Astrocyte of the spinal cord (primary cell): ENCODE measurements around the gene QRICH2.
"Not testable (repeated sequence)": the region's sequence is repeated elsewhere in the genome, so short reads cannot be mapped to it uniquely, and the experiment has no call there.

ENCODE experiments used
- DNase-seq: peaks from one replicate; pipeline ENCODE4 v3.0.0; 2011; ENCODE audit warnings: low read depth, low spot score
- H3K4me3 ChIP-seq: 2 replicates; pipeline ENCODE4 v1.5.1; 2011; ENCODE audit warnings: low read depth, mild to moderate bottlenecking, low read length, moderate library complexity
- CTCF ChIP-seq: IDR thresholded peaks from 2 replicates; pipeline ENCODE4 v1.5.1; 2012; ENCODE audit warnings: low read depth, mild to moderate bottlenecking, low read length, inconsistent platforms
- in situ Hi-C: cut with HindIII; loops from 2 replicates; pipeline ENCODE4 v1.10.0; 2017; ENCODE audit warnings: low sequenced_read_pairs

The QRICH2 gene

GRCh38 chr17:76271669-76272540 lies 36.2 kb downstream of the QRICH2 start:
- H3K4me3 ChIP-seq, result no peak overlapping the region
- DNase-seq, result no peak
- in situ Hi-C loops, result no loop called here
- TF ChIP-seq CTCF, result no peak

- H3K4me3 ChIP-seq, result no peak overlapping the region
Observed at GRCh38 chr17:76270770-76271668, 37.1 kb downstream of the QRICH2 start.

GRCh38 chr17:76270127-76270592 lies 37.9 kb downstream of the QRICH2 start:
- DNase-seq, result no peak
- no peak overlapping the region for H3K4me3 ChIP-seq
- in situ Hi-C loops, result no loop called here
- TF ChIP-seq CTCF, result no peak

More at GRCh38 chr17:76270770-76271668, 37.1 kb downstream of the QRICH2 start:
- in situ Hi-C loops, result no loop called here
- no peak for TF ChIP-seq CTCF
- DNase-seq, result no peak

- no peak overlapping the region for H3K4me3 ChIP-seq
- no peak for DNase-seq
- no peak for TF ChIP-seq CTCF
Observed at GRCh38 chr17:76268991-76269981, 38.8 kb downstream of the QRICH2 start.

GRCh38 chr17:76268015-76268749 lies 39.9 kb downstream of the QRICH2 start:
- in situ Hi-C loops, result no loop called here
- H3K4me3 ChIP-seq, result no peak overlapping the region
- no peak for TF ChIP-seq CTCF
- peak; percentile 67 for DNase-seq

More at GRCh38 chr17:76268991-76269981, 38.8 kb downstream of the QRICH2 start:
- in situ Hi-C loops, result no loop called here

- in situ Hi-C loops, H3K4me3 ChIP-seq, DNase-seq: not testable (repeated sequence)
Observed at GRCh38 chr17:76267581-76268001, 40.5 kb downstream of the QRICH2 start.
